Smooth muscle cell (in vitro differentiated cells): ENCODE results near the gene RASGRF2. TPM values are rescaled to one million over a fixed set of nuclear protein-coding genes. Genes with fewer than 3 reads are reported as not detected.

Source experiments
- DNase-seq: peaks from one replicate; lab custom pipeline; 2025; ENCODE audit not compliant: unreplicated experiment; lab: John Stamatoyannopoulos, UW
- H2AFZ ChIP-seq: fragments of 200-600 bp; sonication (generic); 2 replicates; pipeline ENCODE4 v1.6.0; 2016; ENCODE audit warnings: antibody characterized with exemption, low read depth, mild to moderate bottlenecking
- H3F3A ChIP-seq: fragments of 200-600 bp; sonication (generic); 2 replicates; pipeline ENCODE4 v1.6.0; 2017; ENCODE audit warnings: antibody characterized with exemption, low read depth
- H3K27ac ChIP-seq: fragments of 200-600 bp; sonication (generic); 2 replicates; pipeline ENCODE4 v1.5.1; 2016; ENCODE audit warnings: low read depth, mild to moderate bottlenecking
- H3K27me3 ChIP-seq: fragments of 200-600 bp; sonication (generic); 2 replicates; pipeline ENCODE4 v1.6.1; 2016; ENCODE audit warnings: low read depth, mild to moderate bottlenecking
- H3K36me3 ChIP-seq: fragments of 200-600 bp; sonication (generic); 2 replicates; pipeline ENCODE4 v1.5.1; 2016; ENCODE audit warnings: low read depth
- H3K4me1 ChIP-seq: fragments of 200-600 bp; sonication (generic); 2 replicates; pipeline ENCODE4 v1.5.1; 2016; ENCODE audit warnings: low read depth
- H3K4me2 ChIP-seq: fragments of 200-600 bp; sonication (generic); 2 replicates; pipeline ENCODE4 v1.6.0; 2016; ENCODE audit warnings: mild to moderate bottlenecking
- H3K4me3 ChIP-seq: fragments of 200-600 bp; sonication (generic); 2 replicates; pipeline ENCODE4 v1.5.1; 2016; ENCODE audit warnings: mild to moderate bottlenecking
- H3K79me2 ChIP-seq: fragments of 200-600 bp; sonication (generic); 2 replicates; pipeline ENCODE4 v1.6.0; 2016; ENCODE audit warnings: low read depth, mild to moderate bottlenecking
- H3K9ac ChIP-seq: fragments of 200-600 bp; sonication (generic); 2 replicates; pipeline ENCODE4 v1.6.0; 2016; ENCODE audit warnings: low read depth
- H3K9me3 ChIP-seq: fragments of 200-600 bp; sonication (generic); replicated peaks from 2 replicates; pipeline ENCODE4 v1.5.1; 2016; ENCODE audit warnings: low read depth
- H4K20me1 ChIP-seq: fragments of 200-600 bp; sonication (generic); 2 replicates; pipeline ENCODE4 v1.6.0; 2016; ENCODE audit warnings: low read depth
- WGBS: methylation state at CpG from one replicate; pipeline ENCODE4 v1.1.7; 2016; ENCODE audit warnings: low lambda C conversion rate; 5-methylcytosine and 5-hydroxymethylcytosine counted together
- polyA plus RNA-seq: library from polyadenylated mRNA; unstranded; fragments of >200 nt; fragmentation: Nextera tagmentation; extraction: Ambion mirVana; gene quantifications from 2 replicates; pipeline ENCODE4 v1.2.1, GENCODE V29; 2016
- total RNA-seq: library from RNA; depleted of rRNA; stranded (reverse); fragments of >200 nt; gene quantifications from 2 replicates; pipeline ENCODE4 v1.2.3, GENCODE V29; 2014
- TF ChIP-seq, protein P1 (sequence below): fragments of 200-600 bp; sonication (generic); IDR thresholded peaks from 2 replicates; pipeline ENCODE4 v1.5.1; 2017; ENCODE audit warnings: borderline replicate concordance, mild to moderate bottlenecking, antibody characterized with exemption; ENCODE audit not compliant: insufficient read depth, poor library complexity, severe bottlenecking

Gene RASGRF2
- total and polyA plus RNA-seq, 2 experiments from 2014 or later = 11.1 to 24.7 TPM

GRCh38 chr5:81137833-81138232 lies 177.7 kb downstream of the RASGRF2 start:
- Histone ChIP-seq H2AFZ (no peak overlapping the region), H3K4me3 (no peak overlapping the region), H4K20me1 (no peaks in the 10 kb centered on the region), H3K9me3 (no peaks in the 10 kb centered on the region), H3K36me3 (peaks cover 4% of the 10 kb centered on the region), H3K27me3 (no peaks in the 10 kb centered on the region), H3K9ac (no peak overlapping the region), H3K79me2 (no peaks in the 10 kb centered on the region), H3K4me1 (peaks cover 4% of the 10 kb centered on the region), H3K27ac (no peak overlapping the region), H3F3A (peaks cover 4% of the 10 kb centered on the region), H3K4me2 (no peak overlapping the region)
- WGBS = 77% methylated on average over 2 of the region's 2 CpGs
- TF ChIP-seq, protein P1, sequence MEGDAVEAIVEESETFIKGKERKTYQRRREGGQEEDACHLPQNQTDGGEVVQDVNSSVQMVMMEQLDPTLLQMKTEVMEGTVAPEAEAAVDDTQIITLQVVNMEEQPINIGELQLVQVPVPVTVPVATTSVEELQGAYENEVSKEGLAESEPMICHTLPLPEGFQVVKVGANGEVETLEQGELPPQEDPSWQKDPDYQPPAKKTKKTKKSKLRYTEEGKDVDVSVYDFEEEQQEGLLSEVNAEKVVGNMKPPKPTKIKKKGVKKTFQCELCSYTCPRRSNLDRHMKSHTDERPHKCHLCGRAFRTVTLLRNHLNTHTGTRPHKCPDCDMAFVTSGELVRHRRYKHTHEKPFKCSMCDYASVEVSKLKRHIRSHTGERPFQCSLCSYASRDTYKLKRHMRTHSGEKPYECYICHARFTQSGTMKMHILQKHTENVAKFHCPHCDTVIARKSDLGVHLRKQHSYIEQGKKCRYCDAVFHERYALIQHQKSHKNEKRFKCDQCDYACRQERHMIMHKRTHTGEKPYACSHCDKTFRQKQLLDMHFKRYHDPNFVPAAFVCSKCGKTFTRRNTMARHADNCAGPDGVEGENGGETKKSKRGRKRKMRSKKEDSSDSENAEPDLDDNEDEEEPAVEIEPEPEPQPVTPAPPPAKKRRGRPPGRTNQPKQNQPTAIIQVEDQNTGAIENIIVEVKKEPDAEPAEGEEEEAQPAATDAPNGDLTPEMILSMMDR = no peak
- no peak for DNase-seq

GRCh38 chr5:81140441-81140840 lies 180.3 kb downstream of the RASGRF2 start:
- TF ChIP-seq, protein P1 = no peak
- H3K79me2 ChIP-seq = no peaks in the 10 kb centered on the region
- H4K20me1 ChIP-seq = no peaks in the 10 kb centered on the region
- H3K9me3 ChIP-seq = no peaks in the 10 kb centered on the region
- H3K27me3 ChIP-seq = no peaks in the 10 kb centered on the region
- no peak overlapping the region for H2AFZ ChIP-seq
- no peak overlapping the region for H3K4me3 ChIP-seq
- WGBS = 76% methylated on average over 4 of the region's 4 CpGs
- H3F3A ChIP-seq = peaks cover 4% of the 10 kb centered on the region
- H3K36me3 ChIP-seq = peaks cover 4% of the 10 kb centered on the region
- H3K4me1 ChIP-seq = peaks cover 4% of the 10 kb centered on the region
- H3K4me2 ChIP-seq = peak overlapping the region; percentile 39
- no peak overlapping the region for H3K9ac ChIP-seq
- H3K27ac ChIP-seq = no peak overlapping the region
- no peak for DNase-seq

GRCh38 chr5:81140943-81141342 lies 180.8 kb downstream of the RASGRF2 start:
- Histone ChIP-seq H3K9ac (no peak overlapping the region), H3K9me3 (no peaks in the 10 kb centered on the region), H3K4me2 (peak overlapping the region; percentile 39), H3K4me3 (no peak overlapping the region), H3F3A (peaks cover 4% of the 10 kb centered on the region), H3K4me1 (peaks cover 4% of the 10 kb centered on the region), H2AFZ (no peak overlapping the region), H4K20me1 (no peaks in the 10 kb centered on the region), H3K79me2 (no peaks in the 10 kb centered on the region), H3K36me3 (peaks cover under 1% of the 10 kb centered on the region), H3K27ac (no peak overlapping the region), H3K27me3 (no peaks in the 10 kb centered on the region)
- TF ChIP-seq, protein P1 = no peak
- DNase-seq = no peak
- 24% methylated on average over 1 of the region's 1 CpG for WGBS

DNA sequence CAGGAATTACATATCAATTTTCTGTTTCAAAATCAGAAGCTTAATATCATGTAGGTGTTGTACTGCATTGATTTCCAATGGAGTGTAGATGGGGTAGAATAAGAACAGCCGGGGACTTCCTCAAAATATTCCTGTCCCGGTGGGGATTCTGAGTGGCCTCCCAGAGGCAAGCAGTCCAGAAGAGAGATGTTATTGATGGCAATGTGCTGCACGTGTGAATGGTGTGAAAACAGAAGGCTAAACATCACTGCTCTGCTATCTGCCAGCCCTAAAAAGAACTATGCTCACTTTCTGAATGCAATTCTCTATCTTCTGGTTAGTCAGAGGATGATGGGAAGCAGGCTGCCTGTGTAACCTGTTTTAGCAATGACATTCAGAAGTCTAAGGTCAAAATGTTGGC lies 181.9 kb downstream of the RASGRF2 start:
- Histone ChIP-seq H3F3A (peaks cover 4% of the 10 kb centered on the region), H2AFZ (no peak overlapping the region), H3K27me3 (no peaks in the 10 kb centered on the region), H3K9me3 (no peaks in the 10 kb centered on the region), H3K9ac (no peak overlapping the region), H3K27ac (no peak overlapping the region), H4K20me1 (no peaks in the 10 kb centered on the region), H3K36me3 (no peaks in the 10 kb centered on the region), H3K4me1 (peaks cover 4% of the 10 kb centered on the region), H3K79me2 (no peaks in the 10 kb centered on the region), H3K4me3 (no peak overlapping the region), H3K4me2 (no peak overlapping the region)
- no peak for DNase-seq
- TF ChIP-seq, protein P1 = no peak
- WGBS = 68% methylated on average over 3 of the region's 3 CpGs
